IPS-18c (cell line): Measurements from ENCODE around the gene CRTC1.

Source experiments
- H3K4me3 ChIP-seq: 2 replicates; pipeline ENCODE4 v1.7.0; 2013; ENCODE audit warnings: low read depth, mild to moderate bottlenecking, low read length, moderate library complexity; ENCODE audit not compliant: insufficient read depth
- H3K9me3 ChIP-seq: one replicate; pipeline ENCODE4 v1.6.1; 2013; ENCODE audit warnings: mild to moderate bottlenecking, low read length, moderate library complexity; ENCODE audit not compliant: control insufficient read depth, insufficient read depth

Gene CRTC1

GRCh38 chr19:18745012-18745735 is 61.7 kb downstream of the CRTC1 start:
- H3K9me3 ChIP-seq: no peaks in the 10 kb centered on the region
- H3K4me3 ChIP-seq: no peak overlapping the region

GRCh38 chr19:18745931-18746330 is 62.5 kb downstream of the CRTC1 start:
- Histone ChIP-seq H3K4me3 (no peak overlapping the region), H3K9me3 (no peaks in the 10 kb centered on the region)

- Histone ChIP-seq H3K9me3 (no peaks in the 10 kb centered on the region), H3K4me3 (no peak overlapping the region)
These were observed 63.2 kb downstream of the CRTC1 start for GRCh38 chr19:18746401-18747325.

- Histone ChIP-seq H3K9me3 (no peaks in the 10 kb centered on the region), H3K4me3 (no peak overlapping the region)
These were observed 66.1 kb downstream of the CRTC1 start for GRCh38 chr19:18749362-18750231.

- no peak overlapping the region for H3K4me3 ChIP-seq
- no peaks in the 10 kb centered on the region for H3K9me3 ChIP-seq
These were observed 67.0 kb downstream of the CRTC1 start for GRCh38 chr19:18750295-18750970.

GRCh38 chr19:18751571-18751970 is 68.1 kb downstream of the CRTC1 start:
- no peaks in the 10 kb centered on the region for H3K9me3 ChIP-seq
- no peak overlapping the region for H3K4me3 ChIP-seq

- no peak overlapping the region for H3K4me3 ChIP-seq
- H3K9me3 ChIP-seq: no peaks in the 10 kb centered on the region
These were observed 71.0 kb downstream of the CRTC1 start for GRCh38 chr19:18754501-18754900.

- H3K9me3 ChIP-seq: no peaks in the 10 kb centered on the region
These were observed 73.4 kb downstream of the CRTC1 start for GRCh38 chr19:18756896-18757295.

GRCh38 chr19:18759304-18759994 is 76.0 kb downstream of the CRTC1 start:
- Histone ChIP-seq H3K9me3 (no peaks in the 10 kb centered on the region), H3K4me3 (no peak overlapping the region)

More at GRCh38 chr19:18756896-18757295, 73.4 kb downstream of the CRTC1 start:
- no peak overlapping the region for H3K4me3 ChIP-seq

- Histone ChIP-seq H3K4me3 (no peak overlapping the region), H3K9me3 (no peaks in the 10 kb centered on the region)
These were observed 76.5 kb downstream of the CRTC1 start for GRCh38 chr19:18759995-18760426.

GRCh38 chr19:18760440-18761383 is 77.2 kb downstream of the CRTC1 start:
- Histone ChIP-seq H3K9me3 (no peaks in the 10 kb centered on the region), H3K4me3 (no peak overlapping the region)

GRCh38 chr19:18761531-18762110 is 78.1 kb downstream of the CRTC1 start:
- H3K9me3 ChIP-seq: no peaks in the 10 kb centered on the region
- H3K4me3 ChIP-seq: no peak overlapping the region

- H3K4me3 ChIP-seq: no peak overlapping the region
These were observed 78.9 kb downstream of the CRTC1 start for GRCh38 chr19:18762125-18763023.

More at GRCh38 chr19:18762125-18763023, 78.9 kb downstream of the CRTC1 start:
- H3K9me3 ChIP-seq: no peaks in the 10 kb centered on the region
